Inferior parietal cortex (tissue), 1 donor: ENCODE results near the gene LPAR2.
"Not testable (repeated sequence)": the region's sequence is repeated elsewhere in the genome, so short reads cannot be mapped to it uniquely, and the experiment has no call there.

Source experiments
- DNase-seq: peaks from one replicate; pipeline ENCODE4 v3.0.0-alpha.2; 2016; ENCODE audit errors: extremely low spot score

The LPAR2 gene

DNA sequence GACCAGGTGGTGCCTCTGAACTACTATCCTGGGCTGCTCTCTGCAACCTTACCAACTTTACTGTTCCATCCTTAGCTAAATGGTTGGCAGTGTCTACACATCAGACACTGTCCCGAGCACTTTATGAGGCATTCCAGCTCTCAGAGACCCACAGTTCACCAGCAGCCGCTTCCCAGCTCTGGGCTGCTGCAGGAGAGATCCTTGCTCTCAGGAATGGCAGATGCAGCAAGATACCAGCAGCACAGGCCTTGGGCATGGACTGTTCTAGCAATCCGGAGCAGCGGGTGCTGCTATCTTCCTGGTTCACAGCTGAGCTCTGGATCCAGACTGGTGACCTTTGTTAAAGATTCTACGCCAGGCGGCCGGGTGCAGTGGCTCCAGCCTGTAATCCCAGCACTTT, 3.3 kb upstream of the LPAR2 start:
- DNase-seq = no peak

DNA sequence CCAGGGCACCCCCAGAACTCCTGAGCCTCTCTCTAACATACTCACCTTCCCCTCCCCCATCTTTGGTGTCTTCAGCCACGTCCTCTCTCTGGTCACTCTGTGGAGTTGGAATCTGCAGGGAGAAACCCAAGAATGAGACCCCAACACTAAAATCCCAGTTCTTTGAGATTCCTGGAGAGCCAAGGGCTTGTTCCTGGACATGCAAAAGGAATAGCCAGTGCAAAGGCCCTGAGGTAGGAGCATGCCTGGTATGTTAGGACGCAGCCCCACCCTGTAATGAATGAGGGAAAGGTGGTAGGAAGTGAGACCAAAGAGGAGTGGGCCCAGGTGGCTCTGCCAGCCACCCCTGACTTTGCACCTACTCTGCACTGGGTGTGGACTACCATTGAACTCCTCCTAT, 2.4 kb upstream of the LPAR2 start:
- DNase-seq = no peak

DNA sequence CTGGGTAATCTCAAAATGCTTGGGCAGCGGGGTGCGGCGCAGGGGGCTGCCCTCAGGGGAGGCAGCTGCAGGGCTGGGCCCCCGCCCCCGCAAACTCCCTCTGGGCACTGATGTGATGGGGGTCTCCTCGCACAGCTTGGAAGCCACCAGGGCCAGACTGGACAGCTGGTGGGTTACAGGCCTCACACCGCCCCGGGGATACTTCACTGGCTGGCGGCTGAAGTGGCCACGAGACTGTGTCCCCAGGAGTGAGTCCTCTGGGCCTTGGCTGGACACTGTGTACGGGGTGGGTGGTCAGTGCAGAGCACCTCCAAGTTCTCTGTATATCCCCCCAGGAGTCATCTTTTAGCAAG, 2.0 kb upstream of the LPAR2 start:
- no peak for DNase-seq

DNA sequence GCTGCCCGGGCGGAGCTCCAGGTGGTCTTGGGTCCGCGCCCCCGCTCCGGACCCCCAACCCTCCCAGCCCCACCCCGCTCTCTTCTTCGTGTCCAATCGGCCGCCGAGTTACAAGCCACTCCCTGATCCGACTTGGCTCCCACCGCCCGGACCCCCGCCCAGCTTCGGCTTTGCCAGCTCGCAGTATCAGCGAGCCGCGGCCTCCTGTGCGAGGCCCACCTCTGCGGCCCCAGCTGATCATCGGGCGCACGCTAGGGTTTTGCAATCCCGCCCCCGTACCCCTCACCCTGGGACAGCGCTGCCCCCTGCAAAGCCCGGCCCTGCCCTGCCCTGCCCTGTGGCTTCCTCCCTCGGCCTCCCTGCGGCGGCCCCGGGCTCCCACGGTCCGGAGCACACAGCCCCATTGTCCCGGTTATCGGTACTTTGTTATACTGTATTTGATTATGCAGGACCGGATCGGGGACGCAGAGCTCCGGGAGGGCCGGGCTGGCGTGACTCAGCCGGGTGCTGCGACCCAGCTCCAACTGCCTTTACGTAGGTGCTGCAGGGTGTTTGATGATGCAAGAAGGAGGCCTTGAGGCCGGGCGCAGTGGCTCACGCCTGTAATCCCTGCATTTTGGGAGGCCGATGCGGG, 598 bp upstream of the LPAR2 start:
- no peak for DNase-seq

DNA sequence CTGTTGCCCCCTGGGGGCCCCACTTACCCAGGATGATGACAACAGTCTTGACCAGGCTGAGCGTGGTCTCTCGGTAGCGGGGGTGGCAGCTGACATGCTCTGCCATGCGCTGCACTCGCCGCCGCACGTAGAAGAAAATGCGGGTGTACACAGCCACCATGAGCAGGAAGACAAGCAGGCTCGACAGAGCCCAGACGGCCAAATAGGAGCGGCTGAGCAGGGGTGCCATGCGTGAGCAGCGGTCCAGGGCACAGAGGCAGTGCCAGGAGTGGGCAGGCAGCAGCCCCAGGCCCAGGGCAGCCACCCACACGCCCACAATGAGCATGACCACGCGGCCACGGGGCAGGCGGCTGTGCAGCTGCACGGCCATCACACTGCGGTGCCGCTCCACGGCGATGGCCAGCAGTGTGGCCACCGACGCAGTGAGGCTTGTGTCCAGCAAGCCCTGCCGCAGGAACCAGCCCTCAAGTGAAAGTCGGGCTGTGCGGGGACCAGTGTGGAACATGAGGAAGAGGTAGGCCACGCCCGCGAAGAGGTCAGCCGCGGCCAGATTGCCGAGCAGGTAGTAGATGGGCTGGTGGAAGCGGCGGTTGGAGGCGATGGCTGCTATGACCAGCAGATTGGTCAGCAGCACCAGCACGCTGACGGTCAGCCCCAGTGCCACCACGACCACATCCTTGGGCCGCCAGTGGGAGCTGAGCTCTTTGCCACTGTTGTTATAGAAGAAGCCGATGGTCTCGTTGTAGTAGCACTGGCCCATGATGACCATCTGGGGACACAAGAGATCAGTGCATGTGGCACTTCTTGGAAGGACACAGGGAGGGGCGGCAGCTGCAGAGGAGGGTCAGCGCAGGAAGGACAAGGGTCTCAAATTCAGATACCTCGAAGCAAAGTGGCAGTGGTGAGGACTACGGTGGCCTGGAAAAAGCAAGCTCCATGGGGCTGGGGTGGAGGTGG, 1.2 kb downstream of the LPAR2 start:
- no peak for DNase-seq

DNA sequence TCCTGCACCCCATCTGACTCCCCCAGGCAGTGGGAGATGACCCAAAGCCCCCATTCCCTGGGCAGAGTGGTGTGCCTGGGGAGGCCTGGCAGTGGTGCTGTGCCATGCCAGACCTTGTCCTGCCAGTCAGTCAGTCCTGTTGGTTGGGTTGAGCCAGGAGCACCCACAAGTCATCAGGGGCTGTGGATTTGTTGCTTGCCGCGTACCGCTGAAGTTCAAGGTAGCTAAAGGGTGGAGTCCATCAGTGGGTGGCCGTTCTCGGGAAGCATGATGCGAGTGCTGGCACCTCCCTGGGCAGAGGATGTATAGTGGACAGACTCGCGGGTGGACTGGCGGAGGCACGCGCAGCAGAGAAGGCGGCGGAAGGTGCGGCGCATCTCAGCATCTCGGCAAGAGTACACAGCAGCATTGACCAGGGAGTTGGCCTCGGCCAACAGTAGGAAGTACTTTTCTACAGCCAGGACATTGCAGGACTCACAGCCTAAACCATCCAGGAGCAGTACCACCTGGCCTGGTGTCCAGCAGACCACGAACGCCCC, 3.9 kb downstream of the LPAR2 start:
- DNase-seq = no peak

DNA sequence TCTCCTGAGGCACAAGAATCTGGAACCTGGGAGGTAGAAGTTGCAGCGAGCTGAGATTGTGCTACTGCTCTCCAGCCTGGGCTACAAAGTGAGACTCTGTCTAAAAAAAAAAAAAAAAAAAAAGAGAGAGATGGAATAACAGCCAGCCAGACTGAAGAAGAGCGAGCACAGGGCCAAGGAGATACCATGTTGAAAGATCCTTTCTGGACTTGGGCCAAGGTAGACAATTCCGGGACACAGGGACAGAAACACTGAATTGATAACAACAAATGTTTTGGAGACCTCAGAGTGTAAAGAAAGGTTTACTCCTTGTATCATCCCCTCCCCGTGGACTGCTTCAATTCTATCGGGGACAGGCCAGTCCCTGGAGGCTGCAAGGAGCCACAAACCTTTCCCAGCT, 4.6 kb downstream of the LPAR2 start:
- no peak for DNase-seq

DNA sequence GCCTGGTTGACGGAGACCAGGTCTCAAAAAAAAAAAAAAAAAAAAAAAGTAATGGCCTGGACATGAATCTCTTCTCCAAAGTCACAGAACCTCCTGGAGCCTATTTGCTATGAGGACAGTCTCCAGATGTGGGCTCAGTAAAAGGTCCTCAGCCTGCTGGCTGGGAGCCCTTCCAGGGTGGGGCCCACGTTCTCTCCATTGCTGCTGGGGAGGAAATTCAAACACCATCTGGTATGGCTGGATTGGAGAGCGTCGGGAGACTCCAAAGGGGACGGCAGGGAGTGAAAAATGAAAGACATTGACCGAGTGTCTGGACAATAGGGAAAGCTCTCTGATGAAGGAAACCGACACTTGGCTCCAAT, 8.2 kb downstream of the LPAR2 start:
- DNase-seq = no peak

DNA sequence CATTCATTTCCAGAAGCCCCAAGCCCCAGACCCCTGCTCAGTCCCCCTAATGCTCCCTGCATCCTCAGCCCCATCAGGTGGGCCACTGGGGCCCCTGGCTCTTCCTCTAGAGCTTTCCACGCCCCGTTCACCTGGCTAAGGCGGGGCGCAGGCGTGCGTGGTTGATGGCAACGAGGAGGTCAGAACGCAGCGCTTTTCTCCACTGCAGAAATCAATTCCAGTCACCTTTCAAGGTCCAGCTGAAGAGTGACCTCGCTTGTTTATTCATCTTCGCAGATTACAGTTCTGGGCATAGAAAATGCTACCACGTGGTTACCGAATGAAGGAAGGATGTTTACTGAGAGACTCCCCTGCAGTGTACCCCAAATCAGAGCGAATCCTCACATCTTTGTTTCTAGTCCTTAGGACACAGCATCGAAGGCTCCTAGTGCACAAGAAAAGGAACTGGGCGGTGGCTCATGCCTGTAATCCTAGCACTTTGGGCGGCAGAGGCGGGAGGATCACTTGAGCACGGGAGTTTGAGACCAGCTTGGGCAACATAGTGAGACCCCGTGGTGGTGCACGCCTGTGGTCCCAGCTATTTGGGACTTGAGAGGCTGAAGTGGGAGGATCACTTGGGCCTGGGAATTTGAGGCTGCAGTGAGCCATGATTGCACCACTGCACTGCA, 8.7 kb downstream of the LPAR2 start:
- no peak for DNase-seq

DNA sequence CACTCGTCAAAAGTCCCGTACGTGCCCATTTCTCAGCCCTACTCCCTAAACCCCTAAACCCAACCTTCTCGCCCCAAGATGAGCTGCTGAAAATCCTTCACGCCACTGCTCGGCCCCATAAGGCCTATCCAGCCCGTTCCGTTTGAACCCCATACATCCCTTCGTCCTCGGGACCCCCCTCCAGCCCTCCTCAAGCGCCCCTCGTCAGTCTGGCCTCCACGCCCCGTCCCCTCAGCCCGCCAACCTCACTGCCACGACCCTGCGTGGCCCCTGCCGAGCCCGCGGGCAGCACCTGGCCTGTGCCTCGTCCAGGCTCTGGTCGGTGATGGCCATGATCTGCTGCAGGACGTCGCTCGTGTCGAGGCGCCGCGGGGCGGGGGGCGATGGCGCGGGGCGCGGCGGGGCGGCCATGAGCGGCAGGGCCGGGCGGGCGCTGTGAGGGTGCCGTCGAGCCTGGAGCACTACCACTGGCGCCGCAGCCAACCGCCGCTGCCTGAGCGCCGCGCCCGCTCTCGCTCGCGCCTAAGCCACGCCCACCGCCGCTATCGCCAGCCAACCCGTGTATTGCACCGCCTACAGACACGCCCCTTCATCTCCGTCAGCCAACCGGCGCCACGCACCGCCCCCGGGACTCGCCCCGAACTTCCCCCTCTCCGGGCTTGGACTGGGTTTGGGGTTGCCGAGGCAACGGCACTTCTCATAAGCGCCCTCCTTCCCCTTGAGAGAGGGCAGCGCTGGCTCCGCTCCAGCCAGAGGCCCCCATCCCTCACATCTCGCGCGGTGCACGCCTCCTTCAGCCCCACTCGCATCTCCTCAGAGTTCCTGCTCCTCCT, 9.6 kb downstream of the LPAR2 start, which contains the start of gene PBX4:
Gene PBX4 (minus strand): TSS at position 469 of the 833 bp plus-strand sequence. CDS start 58 bp downstream, at position 411.
- peak; percentile 85 for DNase-seq

DNA sequence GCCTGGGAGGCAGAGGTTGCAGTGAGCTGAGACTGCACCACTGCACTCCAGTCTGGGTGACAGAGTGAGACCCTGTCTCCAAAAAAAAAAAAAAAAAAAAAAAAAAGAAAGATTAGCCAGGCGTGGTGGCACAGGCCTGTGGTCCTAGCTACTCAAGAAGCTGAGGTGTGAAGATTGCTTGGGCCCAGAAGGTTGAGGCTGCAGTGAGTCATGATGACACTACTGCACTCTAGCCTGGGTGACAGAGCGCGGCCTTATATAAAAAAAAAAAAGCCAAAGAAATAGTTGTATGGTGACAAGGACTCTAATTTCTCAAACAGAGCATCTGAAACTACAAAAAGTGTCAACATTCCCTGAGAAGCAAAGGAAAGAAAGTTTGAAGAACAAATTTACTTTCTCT, 12.9 kb downstream of the LPAR2 start:
- no peak for DNase-seq

DNA sequence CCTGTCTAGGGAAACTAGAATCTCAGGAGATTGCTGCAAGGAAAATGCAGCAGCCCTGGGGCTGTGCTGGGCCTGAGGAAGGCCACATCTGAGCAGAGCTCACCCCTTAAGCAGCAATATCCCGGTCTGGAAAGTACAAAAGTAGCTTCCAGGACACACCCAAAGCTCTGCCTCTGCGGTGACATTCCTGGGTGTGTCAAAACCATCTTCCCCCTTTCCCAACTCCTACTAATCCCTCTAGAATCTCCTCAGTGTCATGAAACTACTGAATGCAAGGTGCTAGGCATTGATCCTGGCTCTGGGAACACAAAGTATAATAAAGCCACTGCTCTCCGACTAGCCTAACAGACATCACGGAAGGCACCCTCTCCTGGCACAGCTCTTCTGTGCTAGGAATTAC, 14.5 kb downstream of the LPAR2 start:
- no peak for DNase-seq

DNA sequence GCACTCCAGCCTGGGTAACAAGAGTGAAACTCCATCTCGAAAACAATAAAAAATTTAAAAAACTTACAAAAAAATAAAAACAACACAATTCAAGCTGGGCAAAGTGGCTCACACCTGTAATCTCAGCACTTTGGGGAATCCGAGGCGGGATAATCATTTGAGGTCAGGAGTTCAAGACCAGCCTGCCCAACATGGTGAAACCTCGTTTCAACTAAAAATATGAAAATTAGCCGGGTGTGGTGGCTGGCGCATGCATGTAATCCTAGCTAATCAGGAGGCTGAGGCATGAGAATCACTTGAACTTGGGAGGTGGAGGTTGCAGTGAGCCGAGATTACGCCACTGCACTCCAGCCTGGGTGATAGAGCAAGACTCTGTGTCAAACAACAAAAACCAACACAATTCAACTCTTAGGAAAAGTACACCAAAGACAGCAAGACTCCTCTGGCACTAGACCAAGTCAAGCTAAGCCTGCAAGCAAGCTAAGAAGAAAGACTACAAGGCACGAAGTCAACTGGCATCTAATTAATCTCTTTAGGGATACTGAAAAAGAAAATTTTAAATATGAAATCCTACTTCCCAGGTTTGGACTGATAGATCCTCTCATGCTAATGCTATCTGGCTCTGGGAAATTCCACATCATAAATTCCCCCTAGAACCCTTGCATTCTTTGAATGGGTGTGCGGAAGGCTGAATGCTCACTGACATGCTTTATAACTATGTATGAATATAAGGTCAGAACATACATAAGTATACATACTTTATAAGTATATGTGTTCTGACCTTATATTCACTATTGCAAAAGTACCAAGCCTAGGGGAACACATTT, 17.4 kb downstream of the LPAR2 start:
- DNase-seq = no peak

DNA sequence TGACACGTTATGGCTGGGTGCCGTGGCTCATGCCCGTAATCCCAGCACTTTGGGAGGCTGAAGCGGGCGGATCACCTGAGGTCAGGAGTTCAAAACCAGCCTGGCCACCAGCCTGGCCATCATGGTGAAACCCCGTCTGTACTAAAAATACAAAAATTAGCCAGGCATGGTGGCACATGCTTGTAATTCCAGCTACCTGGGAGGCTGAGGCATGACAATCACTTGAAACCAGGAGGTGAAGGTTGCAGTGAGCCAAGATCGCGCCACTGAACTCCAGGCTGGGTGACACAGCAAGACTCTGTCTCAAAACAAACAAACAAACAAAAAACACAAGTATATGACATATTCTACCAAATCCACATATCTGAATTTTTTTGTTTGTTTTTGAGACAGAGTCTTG, 21.3 kb downstream of the LPAR2 start:
- not testable (repeated sequence) for DNase-seq

DNA sequence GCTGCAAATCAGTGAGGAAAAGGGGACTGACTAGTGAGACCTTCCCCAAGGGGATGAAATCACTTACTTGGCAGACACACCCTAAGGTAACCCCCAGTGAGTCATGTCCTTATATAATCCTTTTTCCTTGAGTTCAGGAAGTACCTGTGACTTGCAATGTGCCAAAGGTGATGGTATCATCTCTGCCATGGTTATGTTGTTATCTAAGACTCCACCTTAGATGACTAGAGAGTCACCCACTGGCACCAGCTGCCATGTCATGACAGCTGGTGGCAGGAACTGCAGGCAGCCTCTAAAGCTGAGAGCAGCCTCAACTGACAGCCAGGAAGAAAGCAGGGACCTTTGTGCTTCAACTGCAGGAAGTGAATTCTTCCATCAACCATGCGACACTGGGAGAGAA, 22.0 kb downstream of the LPAR2 start:
- no peak for DNase-seq

DNA sequence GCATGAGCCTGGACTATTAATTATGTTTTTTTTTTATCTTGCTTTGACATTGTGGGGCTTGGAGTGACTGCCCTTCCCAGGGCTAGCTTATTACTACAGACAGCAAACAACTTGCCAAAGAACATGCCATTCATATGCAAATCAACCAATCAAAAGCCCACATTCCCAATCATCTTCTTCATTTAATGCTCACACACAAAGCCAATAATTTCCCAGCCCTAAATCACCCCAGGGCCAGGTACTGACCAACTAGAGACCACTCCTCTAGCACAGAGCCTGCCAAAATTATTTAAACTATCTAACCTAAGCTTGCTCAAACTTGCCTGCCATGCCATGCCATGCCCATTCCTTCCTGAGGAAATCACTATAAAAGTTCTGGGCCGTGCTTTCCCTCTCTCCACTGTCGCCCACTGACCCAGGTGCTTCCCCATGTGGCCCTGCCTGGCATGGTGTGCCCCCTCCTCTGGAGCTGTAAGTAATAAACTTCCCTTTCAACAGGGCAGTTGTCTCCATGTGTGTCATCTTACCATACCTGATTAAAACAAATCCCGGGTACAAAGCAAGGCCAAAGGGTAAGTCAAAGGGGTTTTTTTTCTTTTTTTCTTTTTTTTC, 25.2 kb downstream of the LPAR2 start:
- no peak for DNase-seq

DNA sequence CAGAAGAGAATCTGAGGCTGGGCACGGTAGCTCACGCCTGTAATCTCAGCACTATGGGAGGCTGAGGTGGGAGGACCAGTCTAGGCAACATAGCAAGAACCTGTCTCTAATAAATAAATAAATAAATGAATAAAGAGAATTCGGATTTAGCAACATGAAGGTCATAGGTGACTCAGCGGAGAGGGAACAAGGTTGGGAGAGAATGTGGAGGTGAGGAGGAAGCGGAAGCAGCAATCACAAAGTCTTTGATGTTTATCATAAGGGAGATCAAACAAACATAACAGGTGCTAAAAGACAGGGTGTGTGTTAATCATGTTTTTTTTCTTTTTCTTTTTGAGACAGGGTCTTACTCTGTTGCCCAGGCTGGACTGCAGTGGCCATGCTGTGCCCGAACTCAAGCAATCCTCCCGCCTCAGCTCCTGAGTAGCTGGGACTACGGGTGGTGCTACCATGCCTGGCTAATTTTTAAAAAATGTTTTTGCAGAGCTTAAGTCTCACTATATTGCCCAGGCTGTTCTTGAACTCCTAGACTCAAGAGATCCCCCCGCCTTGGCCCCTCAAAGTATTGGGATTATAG, 25.8 kb downstream of the LPAR2 start:
- no peak for DNase-seq

DNA sequence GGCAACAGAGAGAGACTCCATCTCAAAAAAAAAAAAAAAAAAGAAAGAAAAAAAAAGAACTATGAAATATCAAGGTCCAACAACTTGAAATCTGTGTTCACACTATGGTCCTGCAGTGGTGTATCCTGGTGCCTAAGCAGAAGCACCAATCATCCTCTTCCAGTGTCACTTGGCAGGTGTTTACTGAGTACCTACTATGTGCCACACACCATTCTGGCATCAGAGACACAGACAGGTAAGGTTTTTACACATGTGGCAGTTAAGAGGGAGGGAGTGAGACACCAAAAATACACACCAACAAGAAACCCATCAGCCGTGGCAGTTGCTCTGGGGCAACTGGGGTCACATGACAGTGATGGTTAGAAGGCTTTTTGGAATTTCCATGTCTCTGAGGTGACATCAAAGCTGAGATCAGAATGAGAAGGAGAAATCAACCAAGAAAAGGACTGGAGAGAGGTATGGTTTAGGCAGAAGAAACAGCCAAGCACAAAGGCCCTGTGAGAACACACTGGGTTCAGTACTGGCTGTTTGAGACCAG, 27.2 kb downstream of the LPAR2 start:
- no peak for DNase-seq

DNA sequence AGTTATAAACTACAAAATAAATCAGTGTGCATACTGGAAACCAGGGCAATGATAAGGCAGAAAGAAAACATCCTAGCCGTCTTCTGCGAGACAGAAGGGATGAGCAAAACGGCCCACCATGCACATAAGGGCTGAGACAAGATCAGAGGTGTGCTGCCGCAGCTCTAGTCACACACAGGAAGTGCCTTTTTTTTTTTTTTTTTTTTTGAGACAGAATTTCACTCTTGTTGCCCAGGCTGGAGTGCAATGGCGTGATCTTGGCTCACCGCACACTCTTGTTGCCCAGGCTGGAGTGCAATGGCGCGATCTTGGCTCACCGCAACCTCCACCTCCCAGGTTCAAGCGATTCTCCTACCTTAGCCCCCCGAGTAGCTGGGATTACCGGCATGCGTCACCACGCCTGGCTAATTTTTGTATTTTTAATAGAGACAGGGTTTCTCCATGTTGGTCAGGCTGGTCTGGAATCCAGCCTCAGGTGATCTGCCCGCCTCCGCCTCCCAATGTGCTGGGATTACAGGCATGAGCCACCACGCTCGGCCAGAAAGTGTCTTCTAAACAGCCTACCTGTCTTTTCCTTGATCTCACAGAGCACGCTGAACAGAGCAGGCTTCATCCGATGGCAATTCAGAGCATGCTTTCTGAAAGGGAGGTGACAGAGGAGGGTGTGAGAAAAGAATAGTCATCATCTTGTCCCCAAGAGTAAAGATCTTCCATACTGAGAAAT, 29.1 kb downstream of the LPAR2 start:
- not testable (repeated sequence) for DNase-seq
